Measurements from ENCODE around the gene OCA2.
"Not testable (repeated sequence)": the region's sequence is repeated elsewhere in the genome, so short reads cannot be mapped to it uniquely, and the experiment has no call there.

The OCA2 gene

GRCh38 chr15:27804569-27805260 lies 294.4 kb downstream of the OCA2 start:
- DNase-seq, result no peak

- peak in 1 of 3 experiments; percentile 17 for DNase-seq
These were observed 300.3 kb downstream of the OCA2 start for GRCh38 chr15:27798807-27799206.

GRCh38 chr15:27797765-27798164 lies 301.4 kb downstream of the OCA2 start:
- DNase-seq, result peak; percentile 38 to 83 (median 72)

GRCh38 chr15:27796405-27797320 lies 302.5 kb downstream of the OCA2 start:
- peak; percentile 78 to 98 (median 87) for DNase-seq

- no peak for DNase-seq
These were observed 306.3 kb downstream of the OCA2 start for GRCh38 chr15:27792756-27793264.

GRCh38 chr15:27790270-27790669 lies 308.8 kb downstream of the OCA2 start:
- no peak for DNase-seq

- peak in 2 of 3 experiments; percentile 16 to 80 for DNase-seq
These were observed 311.2 kb downstream of the OCA2 start for GRCh38 chr15:27787931-27788330.

- DNase-seq, result peak in 1 of 3 experiments; percentile 42
These were observed 315.0 kb downstream of the OCA2 start for GRCh38 chr15:27784107-27784506.

- DNase-seq, result no peak
These were observed 315.4 kb downstream of the OCA2 start for GRCh38 chr15:27783678-27784077.

- DNase-seq, result no peak
These were observed 317.0 kb downstream of the OCA2 start for GRCh38 chr15:27782125-27782524.

- no peak for DNase-seq
These were observed 322.6 kb downstream of the OCA2 start for GRCh38 chr15:27776501-27776900.

- DNase-seq, result no peak
These were observed 324.5 kb downstream of the OCA2 start for GRCh38 chr15:27774638-27775037.

GRCh38 chr15:27774191-27774590 lies 324.9 kb downstream of the OCA2 start:
- DNase-seq, result no peak

- DNase-seq, result no peak
These were observed 327.2 kb downstream of the OCA2 start for GRCh38 chr15:27771892-27772291.

- DNase-seq, result no peak
These were observed 328.2 kb downstream of the OCA2 start for GRCh38 chr15:27770769-27771554.

- DNase-seq, result no peak
These were observed 329.0 kb downstream of the OCA2 start for GRCh38 chr15:27770086-27770607.

- no peak for DNase-seq
These were observed 329.5 kb downstream of the OCA2 start for GRCh38 chr15:27769652-27770051.

GRCh38 chr15:27768732-27769475 lies 330.2 kb downstream of the OCA2 start:
- no peak for DNase-seq

GRCh38 chr15:27767918-27768640 lies 331.0 kb downstream of the OCA2 start:
- no peak for DNase-seq

- DNase-seq, result not testable (repeated sequence)
These were observed 331.7 kb downstream of the OCA2 start for GRCh38 chr15:27767430-27767829.

GRCh38 chr15:27764339-27764738 lies 334.8 kb downstream of the OCA2 start:
- no peak for DNase-seq

Data from NCI-H1417 (cell line).